Measurements from ENCODE around the gene INVS.

INVS gene

DNA sequence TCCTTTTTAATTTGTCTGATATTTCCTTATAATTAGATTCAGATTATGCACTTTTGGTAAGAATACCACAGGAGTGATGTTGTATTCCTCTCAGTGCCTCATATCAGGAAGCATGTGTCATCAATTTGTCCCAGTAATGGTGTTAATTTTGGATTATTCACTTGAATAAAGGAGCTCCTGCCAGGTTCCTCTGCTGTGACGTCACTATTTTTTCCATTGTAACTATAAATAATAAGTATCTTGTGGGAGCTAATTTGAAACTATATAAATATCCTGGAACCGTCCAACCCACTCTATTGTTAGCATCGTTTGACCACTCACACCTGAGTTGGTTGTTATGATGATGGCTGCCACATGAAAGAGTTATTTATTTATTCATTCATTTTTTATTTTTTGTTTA lies 107.9 kb downstream of the INVS start:
- H3K27ac ChIP-seq = no peak overlapping the region
- TF ChIP-seq, protein P1, sequence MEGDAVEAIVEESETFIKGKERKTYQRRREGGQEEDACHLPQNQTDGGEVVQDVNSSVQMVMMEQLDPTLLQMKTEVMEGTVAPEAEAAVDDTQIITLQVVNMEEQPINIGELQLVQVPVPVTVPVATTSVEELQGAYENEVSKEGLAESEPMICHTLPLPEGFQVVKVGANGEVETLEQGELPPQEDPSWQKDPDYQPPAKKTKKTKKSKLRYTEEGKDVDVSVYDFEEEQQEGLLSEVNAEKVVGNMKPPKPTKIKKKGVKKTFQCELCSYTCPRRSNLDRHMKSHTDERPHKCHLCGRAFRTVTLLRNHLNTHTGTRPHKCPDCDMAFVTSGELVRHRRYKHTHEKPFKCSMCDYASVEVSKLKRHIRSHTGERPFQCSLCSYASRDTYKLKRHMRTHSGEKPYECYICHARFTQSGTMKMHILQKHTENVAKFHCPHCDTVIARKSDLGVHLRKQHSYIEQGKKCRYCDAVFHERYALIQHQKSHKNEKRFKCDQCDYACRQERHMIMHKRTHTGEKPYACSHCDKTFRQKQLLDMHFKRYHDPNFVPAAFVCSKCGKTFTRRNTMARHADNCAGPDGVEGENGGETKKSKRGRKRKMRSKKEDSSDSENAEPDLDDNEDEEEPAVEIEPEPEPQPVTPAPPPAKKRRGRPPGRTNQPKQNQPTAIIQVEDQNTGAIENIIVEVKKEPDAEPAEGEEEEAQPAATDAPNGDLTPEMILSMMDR (conservative IDR thresholded peaks at IDR 0.05) = no peak
- no peak for TF ChIP-seq ZFX (IDR thresholded peaks at IDR 0.05)

DNA sequence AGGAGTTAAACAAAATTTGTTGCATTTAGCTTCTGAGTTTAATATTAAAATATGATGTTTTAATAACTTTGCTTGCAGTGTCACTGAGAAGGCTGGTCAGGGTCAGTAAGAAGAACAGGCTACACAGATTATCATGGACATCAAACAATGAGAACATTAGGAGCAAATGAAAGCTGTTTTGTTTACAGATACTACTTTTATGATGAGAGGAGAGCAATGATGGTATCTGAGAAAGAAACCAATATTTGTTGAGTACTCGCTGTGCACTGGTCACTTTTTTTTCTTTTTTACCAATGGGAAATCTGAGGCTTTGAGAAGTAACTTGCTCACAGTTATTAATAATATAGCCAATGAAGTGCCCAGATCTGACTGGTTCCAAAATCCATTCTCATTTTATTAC lies 109.6 kb downstream of the INVS start:
- no peak for TF ChIP-seq ZFX (IDR thresholded peaks at IDR 0.05)
- TF ChIP-seq, protein P1 (conservative IDR thresholded peaks at IDR 0.05) = no peak
- no peak overlapping the region for H3K27ac ChIP-seq

DNA sequence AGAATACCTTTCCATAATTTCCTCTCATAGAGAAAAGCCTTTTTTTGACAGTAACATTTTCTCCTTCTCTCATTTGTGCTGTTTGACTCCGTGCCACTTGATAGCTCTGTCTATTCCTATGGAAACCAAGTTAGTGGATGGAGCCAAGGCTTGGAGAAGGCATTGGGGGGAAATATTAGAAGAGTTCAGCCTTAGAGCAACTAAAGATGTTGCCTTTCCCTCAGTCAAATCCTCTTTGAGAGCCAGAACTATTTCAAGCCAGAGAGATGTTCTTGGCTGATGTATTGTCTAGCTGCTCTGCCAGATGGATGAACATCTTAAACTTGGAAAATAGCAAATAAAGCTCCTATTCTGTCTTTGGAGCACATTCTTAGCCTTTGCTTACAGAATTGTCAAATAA lies 112.4 kb downstream of the INVS start:
- TF ChIP-seq, protein P1 (conservative IDR thresholded peaks at IDR 0.05) = no peak
- TF ChIP-seq ZFX (IDR thresholded peaks at IDR 0.05) = no peak
- H3K27ac ChIP-seq = no peak overlapping the region

DNA sequence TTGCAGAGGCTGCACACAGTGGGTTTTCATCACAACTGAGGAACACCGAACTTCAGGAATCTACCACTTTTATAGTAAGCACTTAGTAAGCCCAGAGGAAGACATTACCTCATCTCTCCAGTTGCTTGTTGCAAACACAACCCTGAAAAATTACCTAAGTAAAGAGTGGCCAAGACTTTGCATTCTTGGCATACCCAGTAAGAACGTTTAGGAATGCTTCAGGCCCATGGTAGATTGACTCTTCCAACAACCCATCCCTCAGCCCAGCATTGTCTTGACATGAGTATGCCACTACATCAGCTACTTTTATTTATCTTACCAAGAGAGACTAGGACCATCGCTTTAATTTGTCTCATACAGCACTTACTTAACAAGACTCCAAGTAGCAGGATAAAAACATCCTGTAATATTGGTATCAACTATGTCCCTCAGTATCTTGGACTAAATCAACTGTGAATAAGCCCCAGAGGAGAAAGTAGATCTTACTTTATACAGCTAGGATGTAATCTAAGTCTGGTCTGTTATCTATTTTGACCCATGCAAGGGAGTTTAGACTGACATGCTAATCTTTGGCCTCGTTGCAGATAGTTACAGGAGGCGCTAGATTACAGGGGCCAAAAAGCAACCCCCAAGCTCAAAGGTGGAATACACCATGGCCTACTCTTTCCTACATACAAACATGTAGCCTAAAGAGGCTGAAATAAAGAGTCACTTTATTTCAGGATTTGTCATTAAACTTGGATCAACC lies 114.9 kb downstream of the INVS start:
- TF ChIP-seq ZFX (IDR thresholded peaks at IDR 0.05) = no peak
- TF ChIP-seq, protein P1 (conservative IDR thresholded peaks at IDR 0.05) = no peak
- H3K27ac ChIP-seq = no peak overlapping the region

DNA sequence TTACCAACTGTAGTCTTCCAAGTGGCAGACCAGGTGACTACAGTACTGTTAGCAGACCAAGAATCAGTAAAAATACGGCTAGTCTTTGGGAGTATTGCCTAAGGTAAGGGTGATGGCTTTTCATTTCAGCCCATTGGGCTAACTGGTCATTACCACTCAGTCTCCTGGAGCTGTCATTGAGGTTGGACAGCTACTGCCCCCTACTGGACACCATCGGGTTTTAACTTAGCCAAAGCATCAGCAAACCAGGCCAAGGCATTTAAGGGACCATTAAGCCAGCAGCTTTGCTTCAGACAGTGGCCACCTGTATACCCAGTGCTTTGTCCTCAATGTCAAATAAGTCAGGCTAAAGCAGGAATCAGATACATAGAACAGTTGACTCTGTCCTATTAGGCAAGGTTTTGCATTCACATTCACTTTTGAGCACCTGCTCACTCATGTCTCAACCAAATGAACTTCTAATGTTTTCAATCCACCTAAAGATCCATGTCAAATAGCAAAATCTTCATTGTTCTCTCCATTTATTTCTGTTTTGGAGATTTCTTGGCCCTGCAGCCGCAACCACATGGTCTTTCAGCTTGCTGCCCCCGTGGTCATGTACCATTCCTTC lies 117.2 kb downstream of the INVS start:
- H3K27ac ChIP-seq = no peak overlapping the region
- no peak for TF ChIP-seq ZFX (IDR thresholded peaks at IDR 0.05)
- TF ChIP-seq, protein P1 (conservative IDR thresholded peaks at IDR 0.05) = peak; percentile 89

DNA sequence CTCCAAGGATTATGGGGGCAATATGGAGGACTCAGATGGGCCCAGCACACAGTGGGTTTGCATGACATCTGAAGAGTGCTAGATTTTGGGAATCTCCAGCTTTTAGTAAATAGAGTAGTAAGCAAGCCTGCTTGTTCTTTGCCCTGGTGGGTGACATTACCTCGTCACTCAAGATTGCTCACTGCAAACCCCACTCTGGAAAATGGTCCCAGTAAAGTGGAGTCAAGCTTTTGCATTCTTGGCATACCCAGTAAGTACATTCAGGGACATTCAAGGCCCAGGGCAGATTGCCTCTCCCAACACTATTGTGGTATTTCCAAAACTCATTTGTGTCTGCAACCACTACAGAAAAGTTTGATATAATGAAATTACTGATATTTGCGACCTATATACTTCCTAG lies 118.5 kb downstream of the INVS start:
- TF ChIP-seq, protein P1 (conservative IDR thresholded peaks at IDR 0.05) = no peak
- TF ChIP-seq ZFX (IDR thresholded peaks at IDR 0.05) = no peak
- no peak overlapping the region for H3K27ac ChIP-seq

DNA sequence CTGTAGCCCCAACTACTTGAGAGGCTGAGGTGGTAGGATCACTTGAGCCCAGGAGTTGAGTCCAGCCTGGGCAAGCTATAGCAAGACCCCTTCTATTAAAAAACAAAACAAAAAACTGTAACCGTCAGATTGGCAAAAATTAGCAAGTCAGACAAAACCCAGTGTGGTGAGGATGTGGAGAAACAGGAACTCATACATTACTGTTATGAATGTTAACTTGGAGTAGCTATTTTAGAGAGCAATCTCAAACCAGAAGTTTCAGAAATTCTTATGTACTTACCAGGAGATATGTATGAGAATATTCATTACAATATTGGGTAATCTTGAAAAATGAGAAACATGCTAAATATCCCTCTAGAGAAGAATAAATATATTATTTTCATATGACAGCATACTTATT lies 120.3 kb downstream of the INVS start:
- H3K27ac ChIP-seq = no peak overlapping the region
- TF ChIP-seq, protein P1 (conservative IDR thresholded peaks at IDR 0.05) = no peak
- no peak for TF ChIP-seq ZFX (IDR thresholded peaks at IDR 0.05)
